HepG2 (cell line): ENCODE data around the gene TPR. TPM values are rescaled to one million over a fixed set of nuclear protein-coding genes. Genes with fewer than 3 reads are reported as not detected.

ENCODE experiments used
- AGO2 ChIP-seq: fragments of 200-400 bp; formaldehyde crosslinking; optimal IDR thresholded peaks from 2 replicates; pipeline ENCODE3; 2017; ENCODE audit warnings: mild to moderate bottlenecking, low read depth, low read length, moderate library complexity
- BATF2 ChIP-seq: sonication (generic); formaldehyde crosslinking; IDR thresholded peaks from 2 replicates; pipeline ENCODE4 v1.8.0; 2022; ENCODE audit warnings: mild to moderate bottlenecking, missing genetic modification reagents, moderate library complexity
- CREB1 ChIP-seq, 2 experiments: fragments of 450-650 bp in 1 of 2; IDR thresholded peaks; 2 replicates each; pipeline ENCODE4 v1.6.1; 2016 to 2017; ENCODE audit warnings: control low read depth in 1 of 2, mild to moderate bottlenecking in 1 of 2, missing compliant biosample characterization in 1 of 2, missing genetic modification characterization in 1 of 2
- DMAP1 ChIP-seq: IDR thresholded peaks from 2 replicates; pipeline ENCODE4 v1.6.1; 2016
- FOXK1 ChIP-seq: sonication (generic); formaldehyde crosslinking; IDR thresholded peaks from 2 replicates; pipeline ENCODE4 v1.4.0; 2020; ENCODE audit warnings: low read depth, missing genetic modification reagents, borderline replicate concordance
- HIC2 ChIP-seq: sonication (generic); formaldehyde crosslinking; IDR thresholded peaks from 2 replicates; pipeline ENCODE4 v1.9.0; 2022; ENCODE audit warnings: low read depth, missing genetic modification reagents
- HIVEP1 ChIP-seq: sonication (generic); formaldehyde crosslinking; IDR thresholded peaks from 2 replicates; pipeline ENCODE4 v1.4.0; 2020; ENCODE audit warnings: mild to moderate bottlenecking, missing genetic modification reagents
- KLF12 ChIP-seq: sonication (generic); formaldehyde crosslinking; IDR thresholded peaks from 2 replicates; pipeline ENCODE4 v1.4.0; 2020; ENCODE audit warnings: missing genetic modification reagents, borderline replicate concordance
- POGZ ChIP-seq: sonication (generic); formaldehyde crosslinking; IDR thresholded peaks from 2 replicates; pipeline ENCODE4 v1.4.0; 2020; ENCODE audit warnings: mild to moderate bottlenecking, missing genetic modification reagents
- RBFOX2 ChIP-seq: fragments of 200-400 bp; formaldehyde crosslinking; IDR thresholded peaks from 2 replicates; pipeline ENCODE4 v1.6.1; 2017; ENCODE audit warnings: low read depth, mild to moderate bottlenecking, low read length
- SIN3A ChIP-seq: IDR thresholded peaks from 2 replicates; pipeline ENCODE4 v1.6.1; 2011; ENCODE audit warnings: low read depth, mild to moderate bottlenecking, control low read depth, low read length, borderline replicate concordance
- SP1 ChIP-seq, 2 experiments: fragments of 450-650 bp in 1 of 2; sonication (generic) in 1 of 2; formaldehyde crosslinking in 1 of 2; IDR thresholded peaks; 2 replicates each; pipeline versions ENCODE4 v1.4.0 to v1.6.1; 2016 to 2020; ENCODE audit warnings: missing genetic modification reagents in 1 of 2
- THYN1 ChIP-seq: sonication (generic); formaldehyde crosslinking; IDR thresholded peaks from 2 replicates; pipeline ENCODE4 v1.8.1; 2023; ENCODE audit warnings: low read depth, mild to moderate bottlenecking, moderate library complexity, missing genetic modification reagents, borderline replicate concordance
- ZBTB46 ChIP-seq: sonication (generic); formaldehyde crosslinking; IDR thresholded peaks from 2 replicates; pipeline ENCODE4 v1.4.0; 2020; ENCODE audit warnings: mild to moderate bottlenecking, missing genetic modification reagents, borderline replicate concordance
- ZFP36L2 ChIP-seq: sonication (generic); formaldehyde crosslinking; IDR thresholded peaks from 2 replicates; pipeline ENCODE4 v1.4.0; 2020; ENCODE audit warnings: missing genetic modification reagents
- ZHX1 ChIP-seq: sonication (generic); formaldehyde crosslinking; IDR thresholded peaks from 2 replicates; pipeline ENCODE4 v1.8.1; 2022; ENCODE audit warnings: low read depth, mild to moderate bottlenecking, missing genetic modification reagents
- ZNF468 ChIP-seq: sonication (generic); formaldehyde crosslinking; IDR thresholded peaks from 2 replicates; pipeline ENCODE4 v1.8.0; 2022; ENCODE audit warnings: mild to moderate bottlenecking, moderate library complexity, missing genetic modification reagents
- ZNF7 ChIP-seq: IDR thresholded peaks from 2 replicates; pipeline ENCODE4 v1.6.1; 2016; ENCODE audit warnings: missing biosample characterization, missing genetic modification reagents
- ZNF713 ChIP-seq: sonication (generic); formaldehyde crosslinking; IDR thresholded peaks from 2 replicates; pipeline ENCODE4 v1.4.0; 2020; ENCODE audit warnings: mild to moderate bottlenecking, missing genetic modification reagents
- polyA plus RNA-seq, 8 experiments: library from polyadenylated mRNA; depleted of rRNA in 3 of 8; stranded (reverse) in 7 of 8; unstranded in 1 of 8; fragments of >200 nt; fragmentation: Illumina TruSeq in 4 of 8; extraction: Trizol in 4 of 8; gene quantifications; 2 replicates each; pipeline versions ENCODE4 v1.2.1 to v1.2.3, GENCODE V29; 2011 to 2016; ENCODE audit warnings: low read depth in 4 of 8, missing spikeins in 1 of 8, mixed read lengths in 1 of 8; ENCODE audit not compliant: insufficient read depth in 1 of 8
- total RNA-seq, 5 experiments: library from RNA; depleted of rRNA; stranded (reverse); fragments of >200 nt; fragmentation: Illumina TruSeq; extraction: Trizol; gene quantifications; 2 replicates each; pipeline ENCODE4 v1.2.3, GENCODE V29; 2016; ENCODE audit warnings: low read depth in 1 of 5

The TPR gene
- total and polyA plus RNA-seq, 2 of the 13 experiments (the other 11 are each of a cell fraction or from before 2014, with no cell fraction given) = 78.9 to 81.7 TPM

GRCh38 chr1:186375152-186375928, at the start of gene TPR, which contains the start of gene ODR4 (continued):
- TF ChIP-seq HIC2 = no peak
- TF ChIP-seq SP1 (IDR thresholded peaks at IDR 0.05) = no peak
- TF ChIP-seq SP1 (CRISPR knock-in tag; IDR thresholded peaks at IDR 0.05) = peak; percentile 55
- peak; percentile 77; the same call in 1 of the 2 replicates for TF ChIP-seq ZHX1 (CRISPR knock-in tag)
- TF ChIP-seq THYN1 (CRISPR knock-in tag) = no peak
- peak; percentile 86 for TF ChIP-seq AGO2
- peak; percentile 93 for TF ChIP-seq POGZ (CRISPR knock-in tag)
- no peak for TF ChIP-seq KLF12 (CRISPR knock-in tag)
- no peak; the same call in 1 of the 2 replicates for TF ChIP-seq ZBTB46 (CRISPR knock-in tag)
- no peak for TF ChIP-seq ZNF468 (CRISPR knock-in tag)
- TF ChIP-seq FOXK1 (CRISPR knock-in tag) = peak; percentile 54; the same call in 1 of the 2 replicates
- 0 out of 2 replicates have a peak, but pooled peaks have one; percentile 8 for TF ChIP-seq HIVEP1 (CRISPR knock-in tag)
- TF ChIP-seq RBFOX2 = peak; percentile 91
- no peak for TF ChIP-seq ZFP36L2 (CRISPR knock-in tag)
- TF ChIP-seq ZNF713 (CRISPR knock-in tag) = no peak
- no peak for TF ChIP-seq ZNF7
- TF ChIP-seq DMAP1 (CRISPR knock-in tag) = peak; percentile 97
- peak; percentile 94; the same call in 1 of the 2 replicates for TF ChIP-seq SIN3A
- 0 out of 2 replicates have a peak, but pooled peaks have one; percentile 53 for TF ChIP-seq BATF2 (CRISPR knock-in tag)
- peak; percentile 97 for TF ChIP-seq CREB1 (IDR thresholded peaks at IDR 0.05)
- TF ChIP-seq CREB1 (CRISPR knock-in tag; IDR thresholded peaks at IDR 0.05) = peak; percentile 99
